ENCODE measurements around the gene TRIM56. TPM values are rescaled to one million over a fixed set of nuclear protein-coding genes. Genes with fewer than 3 reads are reported as not detected.

TRIM56 gene
- total and polyA plus RNA-seq, 2 of the 13 experiments (the other 11 are each of a cell fraction or from before 2014, with no cell fraction given): 3.2 to 7.1 TPM

- TF ChIP-seq ZNF513 (CRISPR knock-in tag; conservative IDR thresholded peaks at IDR 0.05): no peak
- TF ChIP-seq ZNF263 (CRISPR knock-in tag; IDR thresholded peaks at IDR 0.05): peak; percentile 73
- TF ChIP-seq AKNA (CRISPR knock-in tag; IDR thresholded peaks at IDR 0.05; ENCODE audit: borderline replicate concordance): no peak
- no peak for TF ChIP-seq JUNB (CRISPR knock-in tag; IDR thresholded peaks at IDR 0.05; ENCODE audit: borderline replicate concordance)
- TF ChIP-seq ZNF333 (CRISPR knock-in tag; IDR thresholded peaks at IDR 0.05; ENCODE audit: borderline replicate concordance): no peak
- TF ChIP-seq, protein P1, sequence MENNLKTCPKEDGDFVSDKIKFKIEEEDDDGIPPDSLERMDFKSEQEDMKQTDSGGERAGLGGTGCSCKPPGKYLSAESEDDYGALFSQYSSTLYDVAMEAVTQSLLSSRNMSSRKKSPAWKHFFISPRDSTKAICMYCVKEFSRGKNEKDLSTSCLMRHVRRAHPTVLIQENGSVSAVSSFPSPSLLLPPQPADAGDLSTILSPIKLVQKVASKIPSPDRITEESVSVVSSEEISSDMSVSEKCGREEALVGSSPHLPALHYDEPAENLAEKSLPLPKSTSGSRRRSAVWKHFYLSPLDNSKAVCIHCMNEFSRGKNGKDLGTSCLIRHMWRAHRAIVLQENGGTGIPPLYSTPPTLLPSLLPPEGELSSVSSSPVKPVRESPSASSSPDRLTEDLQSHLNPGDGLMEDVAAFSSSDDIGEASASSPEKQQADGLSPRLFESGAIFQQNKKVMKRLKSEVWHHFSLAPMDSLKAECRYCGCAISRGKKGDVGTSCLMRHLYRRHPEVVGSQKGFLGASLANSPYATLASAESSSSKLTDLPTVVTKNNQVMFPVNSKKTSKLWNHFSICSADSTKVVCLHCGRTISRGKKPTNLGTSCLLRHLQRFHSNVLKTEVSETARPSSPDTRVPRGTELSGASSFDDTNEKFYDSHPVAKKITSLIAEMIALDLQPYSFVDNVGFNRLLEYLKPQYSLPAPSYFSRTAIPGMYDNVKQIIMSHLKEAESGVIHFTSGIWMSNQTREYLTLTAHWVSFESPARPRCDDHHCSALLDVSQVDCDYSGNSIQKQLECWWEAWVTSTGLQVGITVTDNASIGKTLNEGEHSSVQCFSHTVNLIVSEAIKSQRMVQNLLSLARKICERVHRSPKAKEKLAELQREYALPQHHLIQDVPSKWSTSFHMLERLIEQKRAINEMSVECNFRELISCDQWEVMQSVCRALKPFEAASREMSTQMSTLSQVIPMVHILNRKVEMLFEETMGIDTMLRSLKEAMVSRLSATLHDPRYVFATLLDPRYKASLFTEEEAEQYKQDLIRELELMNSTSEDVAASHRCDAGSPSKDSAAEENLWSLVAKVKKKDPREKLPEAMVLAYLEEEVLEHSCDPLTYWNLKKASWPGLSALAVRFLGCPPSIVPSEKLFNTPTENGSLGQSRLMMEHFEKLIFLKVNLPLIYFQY (CRISPR knock-in tag; IDR thresholded peaks at IDR 0.05; ENCODE audit: borderline replicate concordance): no peak
- TF ChIP-seq HDAC2 (CRISPR knock-in tag; IDR thresholded peaks at IDR 0.05): peak; percentile 81
- no peak for TF ChIP-seq ASH2L (IDR thresholded peaks at IDR 0.05; ENCODE audit: insufficient read length, low read depth, low read length)
- TF ChIP-seq ZBTB49 (CRISPR knock-in tag; IDR thresholded peaks at IDR 0.05; ENCODE audit: borderline replicate concordance): no peak
- no peak for TF ChIP-seq HNRNPUL1 (IDR thresholded peaks at IDR 0.05; ENCODE audit: low read depth, low read length)
- TF ChIP-seq FOXM1 (CRISPR knock-in tag; IDR thresholded peaks at IDR 0.05): no peak
- no peak for TF ChIP-seq ZNF251 (CRISPR knock-in tag; IDR thresholded peaks at IDR 0.05)
- no peak for TF ChIP-seq ZNF33B (CRISPR knock-in tag; IDR thresholded peaks at IDR 0.05)
- TF ChIP-seq ZNF552 (CRISPR knock-in tag; IDR thresholded peaks at IDR 0.05; ENCODE audit: borderline replicate concordance): no peak
- no peak for TF ChIP-seq CC2D1A (CRISPR knock-in tag; IDR thresholded peaks at IDR 0.05)
- TF ChIP-seq EZH2 (conservative IDR thresholded peaks at IDR 0.05; ENCODE audit: low read depth, low read length): no peak
Observed at GRCh38 chr7:101122933-101123702, 37.8 kb downstream of the TRIM56 start (continued).
